ENCODE data around the gene RTBDN.

The RTBDN gene

DNA sequence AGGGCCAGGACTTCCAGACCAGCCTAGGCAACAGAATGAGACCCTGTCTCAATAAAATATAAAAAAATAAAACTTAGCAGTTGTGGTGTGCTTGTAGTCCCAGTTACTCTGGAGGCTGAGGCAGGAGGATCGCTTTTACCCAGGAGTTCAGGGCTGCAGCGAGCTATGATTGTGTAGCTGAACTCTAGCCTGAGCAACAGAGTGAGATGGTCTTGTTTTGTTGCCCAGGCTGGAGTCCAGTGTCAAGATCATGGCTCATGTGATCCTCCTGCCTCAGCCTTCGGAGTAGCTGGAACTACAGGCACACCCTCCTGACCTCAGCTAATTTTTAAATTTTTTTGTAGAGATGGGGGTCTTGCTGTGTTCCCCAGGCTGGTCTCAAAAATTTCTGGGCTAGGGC is 47.4 kb downstream of the RTBDN start:
- no peak for TF ChIP-seq POLR2AphosphoS5 (IDR thresholded peaks at IDR 0.05; ENCODE audit: low read depth, low read length)
- TF ChIP-seq FOXP2 (optimal IDR thresholded peaks at IDR 0.05; ENCODE audit: borderline replicate concordance, extremely low read depth, extremely low read length, insufficient read depth), result no peak
- TF ChIP-seq TAF1 (IDR thresholded peaks at IDR 0.05; ENCODE audit: borderline replicate concordance, insufficient read depth, low read length), result no peak
- no peak for TF ChIP-seq SIN3A (IDR thresholded peaks at IDR 0.05; ENCODE audit: borderline replicate concordance, insufficient read depth, low read length)
- TF ChIP-seq, protein P1, sequence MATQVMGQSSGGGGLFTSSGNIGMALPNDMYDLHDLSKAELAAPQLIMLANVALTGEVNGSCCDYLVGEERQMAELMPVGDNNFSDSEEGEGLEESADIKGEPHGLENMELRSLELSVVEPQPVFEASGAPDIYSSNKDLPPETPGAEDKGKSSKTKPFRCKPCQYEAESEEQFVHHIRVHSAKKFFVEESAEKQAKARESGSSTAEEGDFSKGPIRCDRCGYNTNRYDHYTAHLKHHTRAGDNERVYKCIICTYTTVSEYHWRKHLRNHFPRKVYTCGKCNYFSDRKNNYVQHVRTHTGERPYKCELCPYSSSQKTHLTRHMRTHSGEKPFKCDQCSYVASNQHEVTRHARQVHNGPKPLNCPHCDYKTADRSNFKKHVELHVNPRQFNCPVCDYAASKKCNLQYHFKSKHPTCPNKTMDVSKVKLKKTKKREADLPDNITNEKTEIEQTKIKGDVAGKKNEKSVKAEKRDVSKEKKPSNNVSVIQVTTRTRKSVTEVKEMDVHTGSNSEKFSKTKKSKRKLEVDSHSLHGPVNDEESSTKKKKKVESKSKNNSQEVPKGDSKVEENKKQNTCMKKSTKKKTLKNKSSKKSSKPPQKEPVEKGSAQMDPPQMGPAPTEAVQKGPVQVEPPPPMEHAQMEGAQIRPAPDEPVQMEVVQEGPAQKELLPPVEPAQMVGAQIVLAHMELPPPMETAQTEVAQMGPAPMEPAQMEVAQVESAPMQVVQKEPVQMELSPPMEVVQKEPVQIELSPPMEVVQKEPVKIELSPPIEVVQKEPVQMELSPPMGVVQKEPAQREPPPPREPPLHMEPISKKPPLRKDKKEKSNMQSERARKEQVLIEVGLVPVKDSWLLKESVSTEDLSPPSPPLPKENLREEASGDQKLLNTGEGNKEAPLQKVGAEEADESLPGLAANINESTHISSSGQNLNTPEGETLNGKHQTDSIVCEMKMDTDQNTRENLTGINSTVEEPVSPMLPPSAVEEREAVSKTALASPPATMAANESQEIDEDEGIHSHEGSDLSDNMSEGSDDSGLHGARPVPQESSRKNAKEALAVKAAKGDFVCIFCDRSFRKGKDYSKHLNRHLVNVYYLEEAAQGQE (IDR thresholded peaks at IDR 0.05; ENCODE audit: insufficient read depth in 1 of 2, low read depth in 2 of 2, low read length in 2 of 2), result no peak

DNA sequence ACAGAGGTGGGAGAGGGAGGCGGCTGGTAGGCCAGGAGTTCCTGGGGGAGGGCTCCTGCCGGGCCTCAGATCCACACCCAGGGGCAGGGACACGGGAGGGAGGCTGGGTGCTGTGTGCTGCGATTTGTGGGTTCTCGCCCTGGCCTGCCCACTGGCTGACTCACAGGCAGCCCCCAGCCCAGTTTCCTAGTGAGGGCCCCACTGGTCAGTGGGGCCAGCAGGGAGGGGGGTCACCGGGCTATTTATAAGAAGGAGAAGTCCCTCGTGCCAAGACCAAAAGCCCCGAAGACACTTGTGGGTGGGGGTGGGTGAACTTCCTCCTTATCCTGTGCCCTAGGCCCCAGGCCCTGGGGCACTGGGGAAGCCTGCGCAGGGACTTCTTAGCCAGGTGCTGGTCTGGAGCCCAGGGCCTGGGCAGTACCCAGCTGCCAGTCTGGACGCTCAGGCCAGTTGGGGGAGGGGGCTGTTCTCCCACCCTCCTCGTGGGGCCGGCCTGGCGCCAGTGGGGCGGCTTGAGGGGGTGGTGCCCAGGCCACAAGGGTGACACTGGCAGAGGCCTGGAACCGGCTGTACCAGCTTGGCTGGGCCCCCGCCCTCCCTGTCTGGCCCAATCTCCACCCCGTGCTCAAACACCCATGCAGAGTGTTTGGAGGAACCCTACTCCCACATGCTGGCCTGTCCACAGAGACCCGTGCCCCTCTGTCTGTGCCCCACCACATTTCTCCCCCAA is 48.1 kb downstream of the RTBDN start:
- TF ChIP-seq TAF1 (IDR thresholded peaks at IDR 0.05; ENCODE audit: borderline replicate concordance, insufficient read depth, low read length) (no peak), POLR2AphosphoS5 (IDR thresholded peaks at IDR 0.05; ENCODE audit: low read depth, low read length) (no peak), SIN3A (IDR thresholded peaks at IDR 0.05; ENCODE audit: borderline replicate concordance, insufficient read depth, low read length) (no peak), FOXP2 (optimal IDR thresholded peaks at IDR 0.05; ENCODE audit: borderline replicate concordance, extremely low read depth, extremely low read length, insufficient read depth) (no peak)
- TF ChIP-seq, protein P1 (IDR thresholded peaks at IDR 0.05; ENCODE audit: insufficient read depth in 1 of 2, low read depth in 2 of 2, low read length in 2 of 2), result no peak

DNA sequence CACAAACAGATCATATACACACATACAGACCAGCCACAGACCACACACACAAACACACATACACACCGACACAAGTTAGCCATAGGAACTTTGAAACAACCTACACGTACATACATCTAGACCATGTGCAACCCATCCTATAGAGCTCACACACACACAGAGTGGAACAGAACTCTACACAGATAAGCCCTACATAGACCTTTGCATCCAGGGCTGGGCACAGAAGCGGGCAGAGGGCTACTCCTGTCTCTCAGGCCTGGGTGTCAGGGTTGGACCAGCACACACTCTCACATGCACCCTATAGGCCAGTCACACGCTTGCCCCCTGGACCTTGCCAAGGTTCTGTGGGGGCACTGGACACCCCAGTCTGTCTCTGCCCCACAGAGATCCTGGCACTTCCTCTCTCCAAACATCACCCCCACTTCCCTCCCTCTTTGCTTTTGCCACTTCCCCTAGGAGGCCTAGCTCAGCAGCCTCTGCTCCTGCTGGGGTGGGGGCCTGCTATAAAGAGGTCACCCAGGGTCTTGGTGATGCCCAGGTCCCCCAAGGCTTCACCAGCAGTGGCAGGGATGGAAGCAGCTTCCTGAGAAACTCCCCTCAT is 48.8 kb downstream of the RTBDN start:
- TF ChIP-seq, protein P1 (IDR thresholded peaks at IDR 0.05; ENCODE audit: insufficient read depth in 1 of 2, low read depth in 2 of 2, low read length in 2 of 2), result no peak

DNA sequence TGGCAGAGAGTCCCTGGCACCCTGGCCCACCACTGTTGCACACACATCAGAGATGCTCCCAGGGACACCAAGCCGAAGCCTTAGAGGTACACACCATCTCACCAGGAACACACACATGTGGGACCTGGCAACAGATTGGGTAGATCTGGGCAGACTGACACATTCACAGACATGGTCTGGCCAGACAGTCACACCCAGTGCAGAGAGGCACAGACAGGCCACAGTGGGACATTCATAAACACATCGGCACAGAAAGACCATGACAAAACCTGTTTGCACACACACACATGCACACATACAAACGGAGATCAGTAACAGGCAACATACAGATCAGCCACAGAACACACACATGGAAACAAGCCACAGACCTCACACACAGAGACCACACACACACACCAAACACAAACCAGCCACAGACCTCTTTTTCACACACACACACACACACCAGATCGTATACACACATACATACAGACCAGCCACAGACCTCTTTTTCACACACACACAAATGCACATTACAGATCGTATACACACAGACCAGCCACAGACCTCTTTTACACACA is 49.4 kb downstream of the RTBDN start:
- TF ChIP-seq POLR2AphosphoS5 (IDR thresholded peaks at IDR 0.05; ENCODE audit: low read depth, low read length), result no peak
- no peak for TF ChIP-seq FOXP2 (optimal IDR thresholded peaks at IDR 0.05; ENCODE audit: borderline replicate concordance, extremely low read depth, extremely low read length, insufficient read depth)
- no peak; the same call in 1 of the 2 replicates for TF ChIP-seq TAF1 (IDR thresholded peaks at IDR 0.05; ENCODE audit: borderline replicate concordance, insufficient read depth, low read length)
- TF ChIP-seq SIN3A (IDR thresholded peaks at IDR 0.05; ENCODE audit: borderline replicate concordance, insufficient read depth, low read length), result no peak
- TF ChIP-seq, protein P1 (IDR thresholded peaks at IDR 0.05; ENCODE audit: insufficient read depth in 1 of 2, low read depth in 2 of 2, low read length in 2 of 2), result no peak

All from PFSK-1 (cell line).